NCI-H345 treated with DMSO at 0.1 percent for 48 hours (cell line): ENCODE data around the gene AKIRIN2.
A peak's percentile ranks its signal among the peaks of the same experiment; 100 is the strongest.

Experiments used
- DNase-seq: peaks from one replicate; lab custom pipeline; 2025; ENCODE audit not compliant: unreplicated experiment; lab: John Stamatoyannopoulos, UW

Gene AKIRIN2

GRCh38 chr6:87701676-87702588 is at the start of gene AKIRIN2:
Gene AKIRIN2, minus strand, starts transcription at chr6:87702233. Its CDS starts 549 bp downstream, at chr6:87701684.
- DNase-seq: peak; percentile 96

DNA sequence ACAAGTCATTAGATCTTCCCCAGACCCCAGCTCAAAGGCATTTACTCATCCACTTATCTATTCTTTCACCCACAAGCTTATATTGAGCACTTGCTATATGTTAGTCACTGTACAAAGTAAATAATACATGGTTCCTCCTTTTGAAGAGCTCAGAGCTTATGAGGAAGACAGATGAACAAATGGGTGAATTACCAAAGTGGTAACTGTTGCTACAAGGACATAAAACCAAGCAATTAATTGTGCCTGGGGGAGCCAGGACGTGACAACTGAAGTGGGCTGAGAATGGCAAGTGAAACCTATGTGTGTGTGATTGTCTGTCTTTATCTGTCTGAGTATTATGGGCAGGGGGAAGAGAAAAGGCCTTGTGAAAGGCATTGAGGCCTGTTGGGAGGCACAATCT is 45.6 kb upstream of the AKIRIN2 start:
- no peak for DNase-seq

DNA sequence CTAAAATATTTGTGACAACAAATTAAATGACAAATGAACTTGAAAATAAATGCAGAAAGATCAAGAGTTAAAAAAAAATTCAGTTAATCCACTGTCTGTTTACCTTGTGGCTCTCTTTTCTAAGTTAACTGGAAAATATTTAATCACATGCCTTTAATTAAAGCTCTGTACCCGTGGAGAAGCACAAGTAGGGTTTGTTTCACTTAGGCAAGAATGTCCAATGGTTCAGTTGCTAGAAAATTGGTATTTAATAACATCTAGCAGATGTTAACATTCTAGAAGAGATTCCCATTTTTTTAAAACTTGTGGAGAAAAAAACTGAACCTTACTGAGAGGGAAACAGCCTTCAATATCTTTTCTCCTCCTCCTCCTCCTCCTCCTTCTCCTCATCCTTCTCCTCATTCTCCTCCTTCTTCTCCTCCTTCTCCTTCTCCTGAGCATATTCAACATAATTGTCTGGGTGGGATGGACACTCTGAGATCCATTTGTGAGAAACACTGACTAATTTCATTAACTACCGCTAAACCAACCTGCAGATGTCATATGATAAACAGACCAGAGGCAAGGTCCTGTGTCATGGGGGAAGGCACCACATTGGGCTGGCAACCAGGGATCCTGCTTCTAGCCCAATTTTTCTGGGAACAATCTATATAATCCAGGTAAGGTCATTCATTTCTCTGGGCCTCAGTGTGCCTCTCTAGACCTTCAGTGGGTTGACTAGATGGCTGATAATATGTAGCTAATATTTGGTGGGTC is 44.1 kb upstream of the AKIRIN2 start:
- DNase-seq: no peak

DNA sequence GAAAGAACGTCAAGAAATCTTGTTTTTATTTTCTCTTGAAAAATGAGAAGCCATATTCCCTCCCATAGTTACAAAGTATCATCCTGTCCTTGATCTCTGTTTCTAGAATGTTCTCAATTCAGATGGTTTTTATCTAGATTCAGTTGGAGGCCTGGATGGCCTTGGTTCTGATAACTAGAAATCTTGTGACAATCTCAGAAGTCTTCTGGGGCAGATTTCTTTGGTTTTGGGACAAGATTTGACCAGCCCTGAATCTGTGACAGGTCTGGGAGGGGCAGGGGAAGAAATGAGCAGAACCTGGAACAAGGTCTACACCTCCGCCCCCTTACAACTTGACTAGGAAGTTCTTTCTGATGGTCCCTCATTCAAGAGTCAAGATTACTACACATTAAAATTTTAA is 41.4 kb upstream of the AKIRIN2 start:
- DNase-seq: no peak

- no peak for DNase-seq
Observed at GRCh38 chr6:87742106-87742505, 40.1 kb upstream of the AKIRIN2 start.

GRCh38 chr6:87741001-87741650 is 39.1 kb upstream of the AKIRIN2 start:
- no peak for DNase-seq

GRCh38 chr6:87738744-87739143 is 36.7 kb upstream of the AKIRIN2 start:
- DNase-seq: no peak

DNA sequence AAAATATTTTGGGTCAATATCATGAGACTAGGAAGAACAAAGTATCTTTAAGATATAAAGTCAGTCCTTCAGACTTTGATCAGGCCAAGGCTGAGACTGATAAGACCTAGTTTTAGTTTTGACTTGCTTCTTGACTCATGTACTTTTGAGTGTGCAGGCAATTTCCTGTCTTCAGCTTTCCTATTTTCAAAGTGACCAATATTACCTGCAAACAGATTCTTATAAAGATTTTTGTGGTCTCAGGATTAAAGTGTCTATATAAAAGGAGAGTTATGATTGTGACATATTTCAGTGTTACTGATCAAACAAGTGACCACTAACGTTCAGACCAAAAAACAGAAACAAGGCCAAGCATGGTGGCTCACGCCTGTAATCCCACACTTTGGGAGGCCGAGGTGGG is 36.0 kb upstream of the AKIRIN2 start:
- DNase-seq: no peak

GRCh38 chr6:87736809-87737540 is 34.9 kb upstream of the AKIRIN2 start:
- DNase-seq: no peak

DNA sequence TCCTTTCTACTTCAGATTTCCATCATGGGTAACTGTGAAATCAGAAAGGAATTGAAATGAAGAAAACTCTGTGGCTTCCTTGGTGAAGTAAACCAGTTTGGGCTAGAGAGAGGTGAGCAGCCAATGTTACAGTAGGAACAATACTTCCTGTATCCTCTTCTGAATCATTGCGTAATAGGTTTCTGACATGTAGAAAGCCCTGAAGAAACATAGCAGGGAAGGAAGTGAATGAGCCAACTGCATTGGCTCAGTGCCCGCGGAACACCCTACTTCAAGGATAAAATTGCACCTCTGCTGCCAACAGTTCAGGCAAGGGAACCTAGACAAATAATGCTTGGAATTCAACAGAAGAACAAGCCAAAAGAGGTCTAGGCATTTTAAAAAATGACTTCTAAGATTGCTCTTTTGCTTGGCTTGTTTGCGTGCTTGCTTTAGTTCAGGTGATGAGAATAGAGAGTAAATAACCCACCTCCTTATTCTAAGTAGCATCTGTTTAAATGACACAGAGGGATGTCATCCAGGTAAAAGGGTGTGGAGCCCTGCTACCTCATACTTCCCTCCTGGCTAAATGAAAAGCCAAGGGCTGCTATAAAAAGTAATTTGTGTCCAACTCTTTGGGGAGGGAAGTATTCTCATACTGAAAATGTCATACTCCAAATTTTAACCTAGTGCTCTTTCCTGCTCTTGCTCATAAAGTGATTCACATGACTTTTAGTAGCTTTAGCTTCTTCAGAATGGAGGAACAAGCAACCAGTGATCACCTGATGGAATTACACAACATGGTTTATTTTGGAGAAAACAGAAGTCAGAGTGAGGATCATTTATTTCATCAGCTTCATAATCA is 30.0 kb upstream of the AKIRIN2 start:
- DNase-seq: peak; percentile 73

- no peak for DNase-seq
Observed at GRCh38 chr6:87731080-87731479, 29.0 kb upstream of the AKIRIN2 start.

GRCh38 chr6:87729965-87730719 is 28.1 kb upstream of the AKIRIN2 start:
- DNase-seq: no peak

DNA sequence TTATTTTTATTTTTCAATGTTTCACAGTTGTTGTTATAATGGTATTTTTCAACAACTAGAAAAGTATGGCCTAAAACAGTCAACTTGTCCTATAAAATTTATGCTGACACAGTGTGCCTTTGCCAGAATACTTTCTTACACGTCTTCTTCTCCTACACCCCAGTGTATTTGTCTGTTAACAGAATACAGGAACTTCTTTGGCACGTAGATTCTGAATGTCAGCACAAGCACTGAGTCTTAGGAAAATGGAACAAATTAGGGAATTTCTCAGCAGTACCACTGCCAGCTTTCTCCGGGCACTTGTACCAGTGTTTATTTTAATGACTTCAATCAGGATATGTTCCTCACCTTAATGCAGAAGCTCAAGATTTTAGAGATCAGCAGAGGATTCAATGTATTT is 26.7 kb upstream of the AKIRIN2 start:
- no peak for DNase-seq

DNA sequence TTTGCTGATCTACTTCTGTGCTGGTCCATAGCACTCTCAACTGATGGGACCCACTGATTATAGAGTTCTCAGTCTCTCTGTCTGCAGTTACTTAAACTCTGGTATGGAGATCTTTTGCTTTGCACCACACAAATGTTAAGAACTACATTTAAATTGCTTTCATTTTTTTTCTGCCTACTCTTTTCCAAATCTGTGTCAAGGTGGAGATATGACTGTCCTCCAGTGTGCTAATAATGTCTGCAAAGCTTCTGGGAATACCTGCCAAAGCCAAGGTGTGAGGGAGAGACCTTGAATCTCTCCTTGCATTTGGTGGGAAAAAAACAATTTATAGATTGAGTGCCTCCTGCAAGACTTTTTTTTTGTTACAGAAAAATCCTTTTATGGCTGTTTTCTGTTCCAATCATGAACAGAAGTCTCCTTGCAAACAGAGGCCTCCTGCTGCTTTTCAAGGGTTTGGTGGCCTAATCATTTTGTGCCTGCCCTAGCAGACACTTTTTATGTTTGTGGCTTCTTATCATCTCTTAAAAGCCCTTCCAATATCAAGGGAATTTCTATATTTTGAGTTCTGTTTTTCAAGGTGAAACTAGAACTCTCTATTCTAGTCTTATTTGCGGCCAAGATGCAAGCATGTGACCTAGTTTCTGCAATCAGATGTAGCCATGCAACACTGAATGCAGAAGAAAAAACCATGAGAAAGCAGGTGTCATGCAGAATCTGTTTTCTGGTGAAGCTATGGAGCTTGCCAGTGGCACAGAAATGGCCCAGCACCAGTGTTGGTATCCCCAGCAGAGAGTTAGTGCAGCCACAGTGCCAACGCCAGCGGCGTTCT is 23.2 kb upstream of the AKIRIN2 start:
- no peak for DNase-seq

DNA sequence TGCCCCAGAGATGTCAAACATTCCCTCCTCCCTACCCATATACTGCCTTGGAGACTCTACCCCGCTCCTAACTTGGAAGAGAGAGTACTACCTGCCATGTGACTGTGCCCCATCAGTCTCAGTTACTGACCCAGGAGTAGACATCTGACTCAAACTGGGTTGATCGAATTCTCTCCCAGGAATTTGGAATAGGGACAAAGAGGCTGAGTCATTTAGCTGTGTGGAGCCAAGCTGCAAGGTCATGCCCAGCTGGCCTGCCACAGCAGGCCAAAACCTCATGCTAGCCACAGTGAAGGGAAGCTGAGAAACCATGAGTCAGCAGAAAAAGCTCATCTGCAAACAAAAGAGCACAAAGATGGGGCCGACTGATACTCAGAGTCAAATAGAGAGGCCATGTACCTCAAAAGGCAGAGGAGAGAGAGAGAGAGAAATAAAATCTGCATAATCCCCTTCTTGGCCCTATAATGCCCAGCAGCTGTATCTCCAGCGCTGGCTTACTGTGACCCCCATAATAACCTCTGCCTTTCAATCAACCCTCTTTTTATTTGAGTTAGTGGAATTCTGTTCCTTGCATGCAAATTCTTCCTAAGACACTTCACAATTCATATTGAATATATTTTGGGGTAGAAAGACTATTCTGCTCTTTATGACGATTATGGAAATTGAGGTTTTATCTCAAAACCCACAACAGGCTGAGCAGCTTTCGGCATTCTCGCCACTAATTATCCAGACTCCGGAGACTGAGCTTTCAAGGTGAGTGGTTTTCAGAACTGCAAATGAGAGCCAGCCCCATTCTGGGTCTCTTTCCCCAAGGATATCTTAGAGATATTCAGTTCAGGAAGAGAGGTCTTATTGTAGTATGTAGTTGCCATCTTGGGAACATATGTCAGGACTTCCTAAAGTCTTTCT is 21.4 kb upstream of the AKIRIN2 start:
- no peak for DNase-seq

GRCh38 chr6:87722540-87723169 is 20.6 kb upstream of the AKIRIN2 start:
- DNase-seq: no peak

DNA sequence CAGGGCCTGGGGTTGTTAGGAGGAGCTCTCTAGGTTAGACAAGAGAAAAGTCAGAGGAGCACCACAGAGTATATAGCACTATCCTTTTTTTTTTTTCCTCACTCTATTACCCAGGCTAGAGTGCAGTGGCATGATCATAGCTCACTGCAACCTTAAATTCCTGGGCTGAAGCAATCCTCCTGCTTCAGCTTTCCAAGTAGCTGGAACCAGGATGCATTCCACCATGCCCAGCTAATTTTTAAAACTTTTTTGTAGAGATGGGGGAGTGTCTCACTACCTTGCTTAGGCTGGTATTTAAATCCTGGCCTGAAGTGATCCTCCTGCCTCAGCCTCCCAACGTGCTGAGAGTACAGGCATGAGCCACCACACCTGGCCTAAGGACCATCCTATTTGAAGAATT is 19.3 kb upstream of the AKIRIN2 start:
- DNase-seq: no peak
